Smooth muscle cell (in vitro differentiated cells): Measurements from ENCODE around the gene APAF1. TPM values are rescaled to one million over a fixed set of nuclear protein-coding genes. Genes with fewer than 3 reads are reported as not detected.

Experiments
- DNase-seq: peaks from one replicate; lab custom pipeline; 2025; ENCODE audit not compliant: unreplicated experiment; lab: John Stamatoyannopoulos, UW
- H2AFZ ChIP-seq: fragments of 200-600 bp; sonication (generic); 2 replicates; pipeline ENCODE4 v1.6.0; 2016; ENCODE audit warnings: antibody characterized with exemption, low read depth, mild to moderate bottlenecking
- H3F3A ChIP-seq: fragments of 200-600 bp; sonication (generic); 2 replicates; pipeline ENCODE4 v1.6.0; 2017; ENCODE audit warnings: antibody characterized with exemption, low read depth
- H3K27ac ChIP-seq: fragments of 200-600 bp; sonication (generic); 2 replicates; pipeline ENCODE4 v1.5.1; 2016; ENCODE audit warnings: low read depth, mild to moderate bottlenecking
- H3K27me3 ChIP-seq: fragments of 200-600 bp; sonication (generic); 2 replicates; pipeline ENCODE4 v1.6.1; 2016; ENCODE audit warnings: low read depth, mild to moderate bottlenecking
- H3K36me3 ChIP-seq: fragments of 200-600 bp; sonication (generic); 2 replicates; pipeline ENCODE4 v1.5.1; 2016; ENCODE audit warnings: low read depth
- H3K4me1 ChIP-seq: fragments of 200-600 bp; sonication (generic); 2 replicates; pipeline ENCODE4 v1.5.1; 2016; ENCODE audit warnings: low read depth
- H3K4me2 ChIP-seq: fragments of 200-600 bp; sonication (generic); 2 replicates; pipeline ENCODE4 v1.6.0; 2016; ENCODE audit warnings: mild to moderate bottlenecking
- H3K4me3 ChIP-seq: fragments of 200-600 bp; sonication (generic); 2 replicates; pipeline ENCODE4 v1.5.1; 2016; ENCODE audit warnings: mild to moderate bottlenecking
- H3K79me2 ChIP-seq: fragments of 200-600 bp; sonication (generic); 2 replicates; pipeline ENCODE4 v1.6.0; 2016; ENCODE audit warnings: low read depth, mild to moderate bottlenecking
- H3K9ac ChIP-seq: fragments of 200-600 bp; sonication (generic); 2 replicates; pipeline ENCODE4 v1.6.0; 2016; ENCODE audit warnings: low read depth
- H3K9me3 ChIP-seq: fragments of 200-600 bp; sonication (generic); replicated peaks from 2 replicates; pipeline ENCODE4 v1.5.1; 2016; ENCODE audit warnings: low read depth
- H4K20me1 ChIP-seq: fragments of 200-600 bp; sonication (generic); 2 replicates; pipeline ENCODE4 v1.6.0; 2016; ENCODE audit warnings: low read depth
- CTCF ChIP-seq: fragments of 200-600 bp; sonication (generic); IDR thresholded peaks from 2 replicates; pipeline ENCODE4 v1.5.1; 2017; ENCODE audit warnings: borderline replicate concordance, mild to moderate bottlenecking, antibody characterized with exemption; ENCODE audit not compliant: insufficient read depth, poor library complexity, severe bottlenecking
- WGBS: methylation state at CpG from one replicate; pipeline ENCODE4 v1.1.7; 2016; ENCODE audit warnings: low lambda C conversion rate; 5-methylcytosine and 5-hydroxymethylcytosine counted together
- polyA plus RNA-seq: library from polyadenylated mRNA; unstranded; fragments of >200 nt; fragmentation: Nextera tagmentation; extraction: Ambion mirVana; gene quantifications from 2 replicates; pipeline ENCODE4 v1.2.1, GENCODE V29; 2016
- total RNA-seq: library from RNA; depleted of rRNA; stranded (reverse); fragments of >200 nt; gene quantifications from 2 replicates; pipeline ENCODE4 v1.2.3, GENCODE V29; 2014

Gene APAF1
- total and polyA plus RNA-seq, 2 experiments from 2014 or later: 17.0 to 27.1 TPM

DNA sequence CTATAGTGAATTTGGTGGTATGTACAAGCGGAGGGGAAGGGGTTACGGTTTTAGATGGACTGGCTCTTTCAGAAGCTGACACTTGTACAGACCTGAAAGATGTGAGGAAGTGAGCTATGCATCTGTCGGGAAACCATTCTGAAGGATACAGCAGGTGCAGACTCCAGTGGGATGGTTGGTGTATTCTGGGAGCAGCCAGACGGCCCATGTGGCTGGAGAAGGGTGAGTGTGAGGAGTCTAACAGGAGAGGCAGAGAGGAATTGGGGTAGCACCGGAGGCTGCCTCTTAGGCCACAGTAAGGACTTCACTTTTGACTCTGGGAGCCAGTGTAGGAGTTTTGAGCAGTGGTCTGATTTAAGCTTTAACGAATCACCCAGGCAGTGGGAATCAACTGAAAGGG lies 90.7 kb downstream of the APAF1 start:
- no peak overlapping the region for H2AFZ ChIP-seq
- no peaks in the 10 kb centered on the region for H3K4me1 ChIP-seq
- WGBS: 96% methylated on average over 6 of the region's 6 CpGs
- H3K9ac ChIP-seq: no peak overlapping the region
- H3K27me3 ChIP-seq: no peaks in the 10 kb centered on the region
- no peaks in the 10 kb centered on the region for H3K79me2 ChIP-seq
- no peaks in the 10 kb centered on the region for H4K20me1 ChIP-seq
- H3K4me3 ChIP-seq: no peak overlapping the region
- no peaks in the 10 kb centered on the region for H3K36me3 ChIP-seq
- no peak for DNase-seq
- H3K27ac ChIP-seq: no peak overlapping the region
- H3K9me3 ChIP-seq: no peaks in the 10 kb centered on the region
- no peaks in the 10 kb centered on the region for H3F3A ChIP-seq
- H3K4me2 ChIP-seq: no peak overlapping the region
- no peak for TF ChIP-seq CTCF

- TF ChIP-seq CTCF: no peak
- no peaks in the 10 kb centered on the region for H3K79me2 ChIP-seq
- no peaks in the 10 kb centered on the region for H3K9me3 ChIP-seq
- WGBS: 75% methylated on average over 10 of the region's 10 CpGs
- H3K9ac ChIP-seq: no peak overlapping the region
- H3K27me3 ChIP-seq: no peaks in the 10 kb centered on the region
- no peaks in the 10 kb centered on the region for H4K20me1 ChIP-seq
- no peaks in the 10 kb centered on the region for H3F3A ChIP-seq
- peaks cover 5% of the 10 kb centered on the region for H3K4me1 ChIP-seq
- H3K36me3 ChIP-seq: no peaks in the 10 kb centered on the region
- no peak overlapping the region for H3K27ac ChIP-seq
- H3K4me2 ChIP-seq: no peak overlapping the region
- DNase-seq: no peak
- H3K4me3 ChIP-seq: no peak overlapping the region
- H2AFZ ChIP-seq: no peak overlapping the region
These were observed 91.5 kb downstream of the APAF1 start for GRCh38 chr12:98736352-98737321.

DNA sequence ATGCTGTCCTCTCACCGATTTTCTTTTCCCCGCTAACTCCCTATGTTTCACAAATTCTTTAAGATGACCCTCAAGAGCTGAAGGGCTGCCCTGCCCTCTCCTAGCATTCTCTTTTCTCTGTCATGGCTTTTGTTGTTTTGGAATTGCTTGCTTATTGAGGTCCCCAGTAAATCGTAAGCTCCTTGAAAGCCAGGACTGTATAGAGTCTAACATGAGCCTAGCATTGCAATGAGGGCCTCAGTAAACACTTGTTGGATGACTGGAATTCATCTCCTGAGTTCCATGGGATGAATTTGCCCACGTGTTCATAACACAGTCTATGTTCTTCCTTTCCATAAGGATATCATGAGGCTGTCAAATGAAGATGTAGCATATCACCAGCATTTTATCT lies 92.2 kb downstream of the APAF1 start:
- Histone ChIP-seq H3F3A (no peaks in the 10 kb centered on the region), H3K27ac (no peak overlapping the region), H3K4me3 (no peak overlapping the region), H4K20me1 (no peaks in the 10 kb centered on the region), H3K79me2 (no peaks in the 10 kb centered on the region), H2AFZ (no peak overlapping the region), H3K9me3 (no peaks in the 10 kb centered on the region), H3K9ac (no peak overlapping the region), H3K27me3 (no peaks in the 10 kb centered on the region), H3K4me2 (no peak overlapping the region), H3K36me3 (no peaks in the 10 kb centered on the region), H3K4me1 (peaks cover 8% of the 10 kb centered on the region)
- WGBS: 80% methylated on average over 4 of the region's 4 CpGs
- DNase-seq: no peak
- TF ChIP-seq CTCF: no peak
